PFSK-1 (cell line): ENCODE results near the gene RPS18.

Experiments
- FOXP2 ChIP-seq: optimal IDR thresholded peaks from 2 replicates; pipeline ENCODE3; 2011; ENCODE audit warnings: borderline replicate concordance, control low read depth, inconsistent platforms; ENCODE audit not compliant: insufficient read depth; ENCODE audit errors: extremely low read length, extremely low read depth
- POLR2AphosphoS5 ChIP-seq: IDR thresholded peaks from 2 replicates; pipeline ENCODE4 v1.6.1; 2012; ENCODE audit warnings: low read depth, mild to moderate bottlenecking, control low read depth, low read length, moderate library complexity
- SIN3A ChIP-seq: IDR thresholded peaks from 2 replicates; pipeline ENCODE4 v1.6.1; 2012; ENCODE audit warnings: mild to moderate bottlenecking, low read length, moderate library complexity, borderline replicate concordance; ENCODE audit not compliant: insufficient read depth
- TAF1 ChIP-seq: IDR thresholded peaks from 2 replicates; pipeline ENCODE4 v1.6.1; 2012; ENCODE audit warnings: low read length, control low read depth, borderline replicate concordance; ENCODE audit not compliant: insufficient read depth
- TF ChIP-seq, protein P1 (sequence below), 2 experiments: IDR thresholded peaks; 2 replicates each; pipeline versions ENCODE4 v1.6.1 to v1.8.0; 2011 to 2012; ENCODE audit warnings: low read depth in 2 of 2, low read length in 2 of 2, control low read depth in 1 of 2, inconsistent platforms in 1 of 2, mild to moderate bottlenecking in 1 of 2, moderate library complexity in 1 of 2; ENCODE audit not compliant: insufficient read depth in 1 of 2

The RPS18 gene

DNA sequence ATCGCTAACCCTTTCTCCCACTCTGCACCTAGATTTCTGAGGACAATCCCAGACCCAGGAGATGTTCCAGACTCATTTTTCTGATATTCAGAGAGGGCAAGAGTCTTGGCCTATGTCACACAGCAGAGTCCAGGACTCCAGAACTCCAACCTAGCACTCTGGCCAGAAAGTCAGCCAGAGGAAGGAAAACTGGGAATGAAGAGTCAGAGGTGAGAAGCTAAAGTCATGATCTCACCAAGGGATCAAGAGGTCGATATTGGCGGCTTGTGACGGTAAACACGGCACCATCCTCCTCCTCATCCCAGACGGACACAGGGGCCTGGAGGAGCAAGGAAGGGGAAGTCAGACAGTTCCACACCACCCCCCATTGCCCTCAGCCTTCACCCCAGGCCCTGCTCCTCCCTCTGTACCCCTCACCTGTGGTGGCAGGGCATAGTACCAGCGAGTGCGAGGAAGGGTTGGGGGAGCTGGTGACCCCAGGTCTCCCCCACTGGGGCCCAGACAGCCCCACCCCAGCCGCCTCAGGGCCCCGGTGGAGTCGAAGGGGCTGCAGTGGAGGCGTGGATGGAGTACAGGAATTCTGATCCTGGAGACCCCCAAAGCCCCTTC lies 25.0 kb downstream of the RPS18 start:
- TF ChIP-seq FOXP2, result no peak
- no peak for TF ChIP-seq SIN3A
- no peak for TF ChIP-seq POLR2AphosphoS5
- no peak for TF ChIP-seq TAF1
- TF ChIP-seq, protein P1, sequence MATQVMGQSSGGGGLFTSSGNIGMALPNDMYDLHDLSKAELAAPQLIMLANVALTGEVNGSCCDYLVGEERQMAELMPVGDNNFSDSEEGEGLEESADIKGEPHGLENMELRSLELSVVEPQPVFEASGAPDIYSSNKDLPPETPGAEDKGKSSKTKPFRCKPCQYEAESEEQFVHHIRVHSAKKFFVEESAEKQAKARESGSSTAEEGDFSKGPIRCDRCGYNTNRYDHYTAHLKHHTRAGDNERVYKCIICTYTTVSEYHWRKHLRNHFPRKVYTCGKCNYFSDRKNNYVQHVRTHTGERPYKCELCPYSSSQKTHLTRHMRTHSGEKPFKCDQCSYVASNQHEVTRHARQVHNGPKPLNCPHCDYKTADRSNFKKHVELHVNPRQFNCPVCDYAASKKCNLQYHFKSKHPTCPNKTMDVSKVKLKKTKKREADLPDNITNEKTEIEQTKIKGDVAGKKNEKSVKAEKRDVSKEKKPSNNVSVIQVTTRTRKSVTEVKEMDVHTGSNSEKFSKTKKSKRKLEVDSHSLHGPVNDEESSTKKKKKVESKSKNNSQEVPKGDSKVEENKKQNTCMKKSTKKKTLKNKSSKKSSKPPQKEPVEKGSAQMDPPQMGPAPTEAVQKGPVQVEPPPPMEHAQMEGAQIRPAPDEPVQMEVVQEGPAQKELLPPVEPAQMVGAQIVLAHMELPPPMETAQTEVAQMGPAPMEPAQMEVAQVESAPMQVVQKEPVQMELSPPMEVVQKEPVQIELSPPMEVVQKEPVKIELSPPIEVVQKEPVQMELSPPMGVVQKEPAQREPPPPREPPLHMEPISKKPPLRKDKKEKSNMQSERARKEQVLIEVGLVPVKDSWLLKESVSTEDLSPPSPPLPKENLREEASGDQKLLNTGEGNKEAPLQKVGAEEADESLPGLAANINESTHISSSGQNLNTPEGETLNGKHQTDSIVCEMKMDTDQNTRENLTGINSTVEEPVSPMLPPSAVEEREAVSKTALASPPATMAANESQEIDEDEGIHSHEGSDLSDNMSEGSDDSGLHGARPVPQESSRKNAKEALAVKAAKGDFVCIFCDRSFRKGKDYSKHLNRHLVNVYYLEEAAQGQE (IDR thresholded peaks at IDR 0.05; ENCODE audit: insufficient read depth in 1 of 2, low read depth in 2 of 2, low read length in 2 of 2), result no peak

- TF ChIP-seq TAF1 (no peak), POLR2AphosphoS5 (no peak), SIN3A (no peak), FOXP2 (no peak)
- TF ChIP-seq, protein P1 (IDR thresholded peaks at IDR 0.05; ENCODE audit: insufficient read depth in 1 of 2, low read depth in 2 of 2, low read length in 2 of 2), result no peak
Measured at GRCh38 chr6:33297406-33297955, 25.6 kb downstream of the RPS18 start.

GRCh38 chr6:33297956-33298772 lies 26.3 kb downstream of the RPS18 start:
- TF ChIP-seq POLR2AphosphoS5 (no peak), TAF1 (no peak), SIN3A (peak; percentile 95)
- TF ChIP-seq, protein P1 (IDR thresholded peaks at IDR 0.05; ENCODE audit: insufficient read depth in 1 of 2, low read depth in 2 of 2, low read length in 2 of 2), result no peak

- no peak for TF ChIP-seq SIN3A
- no peak for TF ChIP-seq TAF1
- TF ChIP-seq, protein P1 (IDR thresholded peaks at IDR 0.05; ENCODE audit: insufficient read depth in 1 of 2, low read depth in 2 of 2, low read length in 2 of 2), result no peak
- TF ChIP-seq FOXP2, result no peak
- no peak for TF ChIP-seq POLR2AphosphoS5
Measured at GRCh38 chr6:33298773-33299236, 26.9 kb downstream of the RPS18 start, which contains the start of gene RGL2. RGL2 (minus strand) TSS chr6:33298942; CDS start chr6:33298610, 332 bp downstream.
